ENCODE results near the gene SF3B4. TPM values are rescaled to one million over a fixed set of nuclear protein-coding genes. Genes with fewer than 3 reads are reported as not detected.
A peak's percentile ranks its signal among the peaks of the same experiment; 100 is the strongest.

The SF3B4 gene
- total and polyA plus RNA-seq, 2 of the 13 experiments (the other 11 are each of a cell fraction or from before 2014, with no cell fraction given): 13.8 to 14.8 TPM

DNA sequence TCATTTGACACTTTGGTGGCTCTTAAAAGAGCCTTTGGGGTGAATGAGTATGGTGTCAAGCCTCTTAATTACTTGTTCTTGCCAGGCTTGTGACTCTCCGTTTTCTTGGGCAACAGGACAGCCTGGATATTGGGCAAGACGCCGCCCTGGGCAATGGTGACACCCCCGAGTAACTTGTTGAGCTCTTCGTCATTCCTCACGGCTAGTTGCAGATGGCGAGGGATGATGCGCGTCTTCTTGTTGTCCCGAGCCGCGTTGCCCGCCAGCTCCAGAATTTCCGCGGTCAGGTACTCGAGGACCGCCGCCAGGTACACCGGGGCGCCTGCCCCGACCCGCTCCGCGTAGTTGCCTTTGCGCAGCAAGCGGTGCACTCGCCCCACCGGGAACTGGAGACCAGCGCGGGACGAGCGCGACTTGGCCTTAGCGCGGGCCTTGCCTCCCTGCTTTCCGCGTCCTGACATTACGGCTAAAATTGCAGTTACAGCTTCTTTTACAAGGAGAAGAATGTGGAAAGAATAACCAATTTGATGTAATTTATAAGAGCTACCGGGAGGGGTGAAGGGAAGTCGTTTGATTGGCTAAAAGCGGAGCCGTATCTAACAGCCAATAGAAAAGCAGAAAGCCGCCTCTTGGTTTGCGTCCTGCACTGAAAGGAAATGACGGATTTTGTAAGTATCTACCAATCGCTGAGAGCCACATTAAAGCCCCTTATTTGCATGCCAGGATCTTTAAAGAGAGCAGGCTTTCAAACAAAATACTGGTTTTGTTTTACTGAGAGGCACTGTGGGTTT lies 40.0 kb downstream of the SF3B4 start (continued):
- TF ChIP-seq, protein P1, sequence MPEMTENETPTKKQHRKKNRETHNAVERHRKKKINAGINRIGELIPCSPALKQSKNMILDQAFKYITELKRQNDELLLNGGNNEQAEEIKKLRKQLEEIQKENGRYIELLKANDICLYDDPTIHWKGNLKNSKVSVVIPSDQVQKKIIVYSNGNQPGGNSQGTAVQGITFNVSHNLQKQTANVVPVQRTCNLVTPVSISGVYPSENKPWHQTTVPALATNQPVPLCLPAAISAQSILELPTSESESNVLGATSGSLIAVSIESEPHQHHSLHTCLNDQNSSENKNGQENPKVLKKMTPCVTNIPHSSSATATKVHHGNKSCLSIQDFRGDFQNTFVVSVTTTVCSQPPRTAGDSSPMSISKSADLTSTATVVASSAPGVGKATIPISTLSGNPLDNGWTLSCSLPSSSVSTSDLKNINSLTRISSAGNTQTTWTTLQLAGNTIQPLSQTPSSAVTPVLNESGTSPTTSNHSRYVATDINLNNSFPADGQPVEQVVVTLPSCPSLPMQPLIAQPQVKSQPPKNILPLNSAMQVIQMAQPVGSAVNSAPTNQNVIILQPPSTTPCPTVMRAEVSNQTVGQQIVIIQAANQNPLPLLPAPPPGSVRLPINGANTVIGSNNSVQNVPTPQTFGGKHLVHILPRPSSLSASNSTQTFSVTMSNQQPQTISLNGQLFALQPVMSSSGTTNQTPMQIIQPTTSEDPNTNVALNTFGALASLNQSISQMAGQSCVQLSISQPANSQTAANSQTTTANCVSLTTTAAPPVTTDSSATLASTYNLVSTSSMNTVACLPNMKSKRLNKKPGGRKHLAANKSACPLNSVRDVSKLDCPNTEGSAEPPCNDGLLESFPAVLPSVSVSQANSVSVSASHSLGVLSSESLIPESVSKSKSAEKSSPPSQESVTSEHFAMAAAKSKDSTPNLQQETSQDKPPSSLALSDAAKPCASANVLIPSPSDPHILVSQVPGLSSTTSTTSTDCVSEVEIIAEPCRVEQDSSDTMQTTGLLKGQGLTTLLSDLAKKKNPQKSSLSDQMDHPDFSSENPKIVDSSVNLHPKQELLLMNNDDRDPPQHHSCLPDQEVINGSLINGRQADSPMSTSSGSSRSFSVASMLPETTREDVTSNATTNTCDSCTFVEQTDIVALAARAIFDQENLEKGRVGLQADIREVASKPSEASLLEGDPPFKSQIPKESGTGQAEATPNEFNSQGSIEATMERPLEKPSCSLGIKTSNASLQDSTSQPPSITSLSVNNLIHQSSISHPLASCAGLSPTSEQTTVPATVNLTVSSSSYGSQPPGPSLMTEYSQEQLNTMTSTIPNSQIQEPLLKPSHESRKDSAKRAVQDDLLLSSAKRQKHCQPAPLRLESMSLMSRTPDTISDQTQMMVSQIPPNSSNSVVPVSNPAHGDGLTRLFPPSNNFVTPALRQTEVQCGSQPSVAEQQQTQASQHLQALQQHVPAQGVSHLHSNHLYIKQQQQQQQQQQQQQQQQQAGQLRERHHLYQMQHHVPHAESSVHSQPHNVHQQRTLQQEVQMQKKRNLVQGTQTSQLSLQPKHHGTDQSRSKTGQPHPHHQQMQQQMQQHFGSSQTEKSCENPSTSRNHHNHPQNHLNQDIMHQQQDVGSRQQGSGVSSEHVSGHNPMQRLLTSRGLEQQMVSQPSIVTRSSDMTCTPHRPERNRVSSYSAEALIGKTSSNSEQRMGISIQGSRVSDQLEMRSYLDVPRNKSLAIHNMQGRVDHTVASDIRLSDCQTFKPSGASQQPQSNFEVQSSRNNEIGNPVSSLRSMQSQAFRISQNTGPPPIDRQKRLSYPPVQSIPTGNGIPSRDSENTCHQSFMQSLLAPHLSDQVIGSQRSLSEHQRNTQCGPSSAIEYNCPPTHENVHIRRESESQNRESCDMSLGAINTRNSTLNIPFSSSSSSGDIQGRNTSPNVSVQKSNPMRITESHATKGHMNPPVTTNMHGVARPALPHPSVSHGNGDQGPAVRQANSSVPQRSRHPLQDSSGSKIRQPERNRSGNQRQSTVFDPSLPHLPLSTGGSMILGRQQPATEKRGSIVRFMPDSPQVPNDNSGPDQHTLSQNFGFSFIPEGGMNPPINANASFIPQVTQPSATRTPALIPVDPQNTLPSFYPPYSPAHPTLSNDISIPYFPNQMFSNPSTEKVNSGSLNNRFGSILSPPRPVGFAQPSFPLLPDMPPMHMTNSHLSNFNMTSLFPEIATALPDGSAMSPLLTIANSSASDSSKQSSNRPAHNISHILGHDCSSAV (CRISPR knock-in tag; IDR thresholded peaks at IDR 0.05; ENCODE audit: borderline replicate concordance): no peak
- peak; percentile 60; the same call in 1 of the 2 replicates for TF ChIP-seq NAIF1 (CRISPR knock-in tag; IDR thresholded peaks at IDR 0.05; ENCODE audit: borderline replicate concordance)
- 0 out of 2 replicates have a peak, but pooled peaks have one; percentile 30 for TF ChIP-seq ZNF337 (CRISPR knock-in tag; IDR thresholded peaks at IDR 0.05; ENCODE audit: borderline replicate concordance, low read depth)
- TF ChIP-seq ZFP62 (CRISPR knock-in tag; IDR thresholded peaks at IDR 0.05): no peak
- TF ChIP-seq, protein P2, sequence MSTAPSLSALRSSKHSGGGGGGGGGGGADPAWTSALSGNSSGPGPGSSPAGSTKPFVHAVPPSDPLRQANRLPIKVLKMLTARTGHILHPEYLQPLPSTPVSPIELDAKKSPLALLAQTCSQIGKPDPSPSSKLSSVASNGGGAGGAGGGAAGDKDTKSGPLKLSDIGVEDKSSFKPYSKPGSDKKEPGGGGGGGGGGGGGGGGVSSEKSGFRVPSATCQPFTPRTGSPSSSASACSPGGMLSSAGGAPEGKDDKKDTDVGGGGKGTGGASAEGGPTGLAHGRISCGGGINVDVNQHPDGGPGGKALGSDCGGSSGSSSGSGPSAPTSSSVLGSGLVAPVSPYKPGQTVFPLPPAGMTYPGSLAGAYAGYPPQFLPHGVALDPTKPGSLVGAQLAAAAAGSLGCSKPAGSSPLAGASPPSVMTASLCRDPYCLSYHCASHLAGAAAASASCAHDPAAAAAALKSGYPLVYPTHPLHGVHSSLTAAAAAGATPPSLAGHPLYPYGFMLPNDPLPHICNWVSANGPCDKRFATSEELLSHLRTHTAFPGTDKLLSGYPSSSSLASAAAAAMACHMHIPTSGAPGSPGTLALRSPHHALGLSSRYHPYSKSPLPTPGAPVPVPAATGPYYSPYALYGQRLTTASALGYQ (CRISPR knock-in tag; IDR thresholded peaks at IDR 0.05): no peak; the same call in 1 of the 2 replicates
- TF ChIP-seq ZNF572 (CRISPR knock-in tag; IDR thresholded peaks at IDR 0.05): no peak
- TF ChIP-seq, protein P3, sequence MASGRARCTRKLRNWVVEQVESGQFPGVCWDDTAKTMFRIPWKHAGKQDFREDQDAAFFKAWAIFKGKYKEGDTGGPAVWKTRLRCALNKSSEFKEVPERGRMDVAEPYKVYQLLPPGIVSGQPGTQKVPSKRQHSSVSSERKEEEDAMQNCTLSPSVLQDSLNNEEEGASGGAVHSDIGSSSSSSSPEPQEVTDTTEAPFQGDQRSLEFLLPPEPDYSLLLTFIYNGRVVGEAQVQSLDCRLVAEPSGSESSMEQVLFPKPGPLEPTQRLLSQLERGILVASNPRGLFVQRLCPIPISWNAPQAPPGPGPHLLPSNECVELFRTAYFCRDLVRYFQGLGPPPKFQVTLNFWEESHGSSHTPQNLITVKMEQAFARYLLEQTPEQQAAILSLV (CRISPR knock-in tag; IDR thresholded peaks at IDR 0.05; ENCODE audit: borderline replicate concordance): 0 out of 2 replicates have a peak, but pooled peaks have one; percentile 33
- no peak for TF ChIP-seq BRD4 (CRISPR knock-in tag; IDR thresholded peaks at IDR 0.05)
- TF ChIP-seq ZNF777 (CRISPR knock-in tag; IDR thresholded peaks at IDR 0.05): no peak; the same call in 1 of the 2 replicates
- TF ChIP-seq, protein P4, sequence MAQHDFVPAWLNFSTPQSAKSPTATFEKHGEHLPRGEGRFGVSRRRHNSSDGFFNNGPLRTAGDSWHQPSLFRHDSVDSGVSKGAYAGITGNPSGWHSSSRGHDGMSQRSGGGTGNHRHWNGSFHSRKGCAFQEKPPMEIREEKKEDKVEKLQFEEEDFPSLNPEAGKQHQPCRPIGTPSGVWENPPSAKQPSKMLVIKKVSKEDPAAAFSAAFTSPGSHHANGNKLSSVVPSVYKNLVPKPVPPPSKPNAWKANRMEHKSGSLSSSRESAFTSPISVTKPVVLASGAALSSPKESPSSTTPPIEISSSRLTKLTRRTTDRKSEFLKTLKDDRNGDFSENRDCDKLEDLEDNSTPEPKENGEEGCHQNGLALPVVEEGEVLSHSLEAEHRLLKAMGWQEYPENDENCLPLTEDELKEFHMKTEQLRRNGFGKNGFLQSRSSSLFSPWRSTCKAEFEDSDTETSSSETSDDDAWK (CRISPR knock-in tag; IDR thresholded peaks at IDR 0.05): no peak
- TF ChIP-seq, protein P5, sequence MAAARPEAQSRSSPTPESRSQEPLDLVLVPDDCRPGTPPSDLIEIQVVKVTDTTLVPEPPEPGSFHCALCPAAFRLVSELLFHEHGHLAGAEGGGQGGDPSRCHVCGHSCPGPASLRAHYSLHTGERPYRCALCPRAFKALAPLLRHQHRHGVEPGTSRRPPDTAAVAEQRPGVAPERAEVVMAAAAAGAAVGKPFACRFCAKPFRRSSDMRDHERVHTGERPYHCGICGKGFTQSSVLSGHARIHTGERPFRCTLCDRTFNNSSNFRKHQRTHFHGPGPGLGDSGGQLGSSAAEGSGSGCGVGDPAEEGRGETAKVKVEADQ (CRISPR knock-in tag; IDR thresholded peaks at IDR 0.05; ENCODE audit: borderline replicate concordance): peak; percentile 48; the same call in 1 of the 2 replicates
- TF ChIP-seq, protein P6, sequence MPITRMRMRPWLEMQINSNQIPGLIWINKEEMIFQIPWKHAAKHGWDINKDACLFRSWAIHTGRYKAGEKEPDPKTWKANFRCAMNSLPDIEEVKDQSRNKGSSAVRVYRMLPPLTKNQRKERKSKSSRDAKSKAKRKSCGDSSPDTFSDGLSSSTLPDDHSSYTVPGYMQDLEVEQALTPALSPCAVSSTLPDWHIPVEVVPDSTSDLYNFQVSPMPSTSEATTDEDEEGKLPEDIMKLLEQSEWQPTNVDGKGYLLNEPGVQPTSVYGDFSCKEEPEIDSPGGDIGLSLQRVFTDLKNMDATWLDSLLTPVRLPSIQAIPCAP (CRISPR knock-in tag; IDR thresholded peaks at IDR 0.05; ENCODE audit: low read depth): no peak

All from HepG2 (cell line).